IPS-20b (cell line): ENCODE measurements around the gene KLF17.

Source experiments
- H3K27ac ChIP-seq: one replicate; pipeline ENCODE4 v1.5.1; 2013; ENCODE audit warnings: low read length
- H3K27me3 ChIP-seq: 2 replicates; pipeline ENCODE4 v1.6.1; 2013; ENCODE audit warnings: mild to moderate bottlenecking, low read length, inconsistent platforms; ENCODE audit not compliant: insufficient read depth
- H3K36me3 ChIP-seq: 2 replicates; pipeline ENCODE4 v1.6.1; 2013; ENCODE audit warnings: low read depth, mild to moderate bottlenecking, inconsistent platforms, low read length, moderate library complexity; ENCODE audit not compliant: insufficient read depth
- H3K4me1 ChIP-seq: 2 replicates; pipeline ENCODE4 v1.6.1; 2013; ENCODE audit warnings: mild to moderate bottlenecking, control low read depth, inconsistent platforms, low read length, moderate library complexity; ENCODE audit not compliant: insufficient read depth
- H3K4me3 ChIP-seq: 2 replicates; pipeline ENCODE4 v1.5.1; 2013; ENCODE audit warnings: mild to moderate bottlenecking, low read length, inconsistent platforms
- H3K9ac ChIP-seq: 2 replicates; pipeline ENCODE4 v1.6.1; 2013; ENCODE audit warnings: low read depth, mild to moderate bottlenecking, inconsistent platforms, low read length, moderate library complexity
- H3K9me3 ChIP-seq: 2 replicates; pipeline ENCODE4 v1.6.1; 2013; ENCODE audit warnings: mild to moderate bottlenecking, low read depth, low read length, inconsistent platforms; ENCODE audit not compliant: insufficient read depth

The KLF17 gene

GRCh38 chr1:44161546-44161945 lies 42.9 kb downstream of the KLF17 start:
- no peaks in the 10 kb centered on the region for H3K27me3 ChIP-seq
- H3K4me1 ChIP-seq: no peaks in the 10 kb centered on the region
- no peak overlapping the region for H3K27ac ChIP-seq
- no peaks in the 10 kb centered on the region for H3K9me3 ChIP-seq
- no peaks in the 10 kb centered on the region for H3K36me3 ChIP-seq
- no peak overlapping the region for H3K4me3 ChIP-seq
- H3K9ac ChIP-seq: no peak overlapping the region

- no peak overlapping the region for H3K27ac ChIP-seq
- no peak overlapping the region for H3K9ac ChIP-seq
- no peaks in the 10 kb centered on the region for H3K27me3 ChIP-seq
- H3K9me3 ChIP-seq: peaks cover 5% of the 10 kb centered on the region; the same call in 1 of the 2 replicates
- no peak overlapping the region for H3K4me3 ChIP-seq
- no peaks in the 10 kb centered on the region for H3K4me1 ChIP-seq
- no peaks in the 10 kb centered on the region for H3K36me3 ChIP-seq
Observed at GRCh38 chr1:44168520-44169098, 50.0 kb downstream of the KLF17 start.

DNA sequence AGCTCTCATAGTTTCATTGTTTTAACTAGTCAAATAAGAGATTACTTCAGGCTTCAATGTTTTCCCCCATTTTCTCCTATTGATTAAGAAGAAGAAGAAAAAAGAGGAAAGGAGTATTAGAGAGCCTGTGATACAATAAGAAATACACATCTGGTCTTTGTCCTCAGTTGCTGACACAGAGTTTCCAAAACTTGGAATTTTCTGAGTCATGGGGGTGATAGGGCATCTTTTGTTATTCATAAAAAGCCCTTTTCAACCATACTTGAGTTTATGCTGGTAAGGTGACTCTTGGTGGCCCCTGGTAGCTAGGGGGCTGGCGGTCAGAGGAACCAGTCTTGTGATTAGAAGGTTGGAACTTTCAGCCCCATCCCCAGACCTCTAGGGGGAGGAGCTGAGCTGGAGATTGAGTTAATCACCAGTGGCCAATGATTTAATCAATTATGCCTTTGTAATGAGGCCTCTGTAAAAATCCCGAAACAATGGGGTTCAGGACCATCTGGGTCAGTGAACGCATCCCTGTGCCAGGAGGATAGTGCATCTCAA lies 51.7 kb downstream of the KLF17 start:
- H3K27ac ChIP-seq: no peak overlapping the region
- no peaks in the 10 kb centered on the region for H3K4me1 ChIP-seq
- H3K9me3 ChIP-seq: peaks cover 22% of the 10 kb centered on the region
- no peak overlapping the region for H3K9ac ChIP-seq
- no peaks in the 10 kb centered on the region for H3K36me3 ChIP-seq
- no peaks in the 10 kb centered on the region for H3K27me3 ChIP-seq
- H3K4me3 ChIP-seq: no peak overlapping the region

GRCh38 chr1:44174630-44175029 lies 56.0 kb downstream of the KLF17 start:
- Histone ChIP-seq H3K36me3 (no peaks in the 10 kb centered on the region), H3K4me1 (no peaks in the 10 kb centered on the region), H3K9ac (no peak overlapping the region), H3K9me3 (peaks cover 44% of the 10 kb centered on the region), H3K27me3 (no peaks in the 10 kb centered on the region), H3K27ac (no peak overlapping the region), H3K4me3 (no peak overlapping the region)
